Activated naive CD8-positive, alpha-beta T cell (primary cell): ENCODE measurements around the gene SAMD7.

Experiments used
- H3K27ac Mint-ChIP-seq: one replicate; pipeline ENCODE4 v1.8.0; 2021; ENCODE audit warnings: mixed read lengths
- H3K27me3 Mint-ChIP-seq: one replicate; pipeline ENCODE4 v1.8.0; 2021; ENCODE audit warnings: mixed read lengths
- H3K36me3 Mint-ChIP-seq: one replicate; pipeline ENCODE4 v1.8.0; 2021; ENCODE audit warnings: mixed read lengths
- H3K4me1 Mint-ChIP-seq: one replicate; pipeline ENCODE4 v1.8.0; 2021; ENCODE audit warnings: low read depth, mixed read lengths
- H3K4me3 Mint-ChIP-seq: one replicate; pipeline ENCODE4 v1.8.0; 2021; ENCODE audit warnings: mild to moderate bottlenecking, mixed read lengths
- H3K9me3 Mint-ChIP-seq: one replicate; pipeline ENCODE4 v1.8.0; 2021; ENCODE audit warnings: low read depth, mixed read lengths

SAMD7 gene

GRCh38 chr3:169939751-169940150, 28.4 kb downstream of the SAMD7 start:
- Mint-ChIP-seq H3K27me3 (peaks cover 4% of the 10 kb centered on the region), H3K4me1 (peaks cover 8% of the 10 kb centered on the region), H3K9me3 (no peaks in the 10 kb centered on the region), H3K4me3 (no peak overlapping the region), H3K27ac (no peak overlapping the region), H3K36me3 (no peaks in the 10 kb centered on the region)

DNA sequence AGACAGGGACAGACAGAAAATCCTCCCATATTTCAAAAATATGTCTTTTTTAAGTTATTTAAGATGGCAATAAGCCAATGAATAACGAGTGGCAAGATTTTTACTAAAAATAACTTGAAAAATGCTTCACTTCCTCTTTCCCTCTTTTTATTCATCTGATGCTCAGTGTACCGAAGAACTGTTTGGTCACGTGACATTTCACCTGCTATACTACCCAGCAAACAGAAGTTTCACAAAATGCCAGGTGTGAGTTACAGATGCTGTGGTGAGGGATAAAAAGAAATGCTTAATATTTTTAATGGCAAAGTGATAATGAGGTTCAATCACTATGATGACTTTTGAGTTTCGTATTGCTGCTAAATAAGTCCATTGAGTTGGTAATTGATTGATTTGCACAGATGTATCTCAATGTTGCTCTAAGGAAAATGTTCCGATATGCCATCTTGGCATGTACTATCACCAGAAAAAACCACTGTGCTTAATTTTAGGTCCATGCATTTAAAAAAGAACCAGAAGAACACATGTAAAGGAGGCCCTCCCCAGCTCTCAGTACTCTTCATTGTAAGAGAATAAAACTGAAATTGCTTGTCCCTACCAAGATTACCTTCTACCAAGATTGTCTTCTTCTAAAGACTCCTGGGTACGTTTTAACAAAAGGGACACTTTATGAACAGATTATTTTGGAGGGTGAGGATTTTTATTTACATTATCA, 29.3 kb downstream of the SAMD7 start:
- H3K36me3 Mint-ChIP-seq: peaks cover 2% of the 10 kb centered on the region
- peaks cover 2% of the 10 kb centered on the region for H3K27me3 Mint-ChIP-seq
- H3K4me3 Mint-ChIP-seq: no peak overlapping the region
- peaks cover 15% of the 10 kb centered on the region for H3K4me1 Mint-ChIP-seq
- H3K9me3 Mint-ChIP-seq: no peaks in the 10 kb centered on the region
- H3K27ac Mint-ChIP-seq: no peak overlapping the region

DNA sequence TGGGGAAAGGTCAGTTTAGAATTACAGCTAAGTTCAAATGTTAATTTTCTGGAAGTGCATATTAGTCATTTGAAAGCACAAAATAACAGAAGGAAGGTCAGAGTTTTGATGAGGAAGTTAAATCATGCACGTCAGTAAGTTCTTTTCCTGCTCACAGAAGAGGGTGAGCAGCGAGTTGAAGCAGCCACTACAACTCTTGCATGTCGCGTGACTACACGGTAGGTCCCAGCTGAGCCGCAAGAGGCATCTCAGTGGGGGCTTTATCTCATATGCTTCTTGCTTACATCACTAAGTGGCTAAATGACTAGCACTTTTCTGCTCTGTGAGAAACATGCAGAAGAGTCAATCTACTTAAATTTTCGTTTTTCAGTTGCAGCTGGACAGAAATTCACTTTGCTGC, 33.9 kb downstream of the SAMD7 start:
- Mint-ChIP-seq H3K4me3 (peak overlapping the region; percentile 61), H3K27me3 (peaks cover 2% of the 10 kb centered on the region), H3K36me3 (peaks cover 2% of the 10 kb centered on the region), H3K27ac (peak overlapping the region; percentile 80), H3K9me3 (no peaks in the 10 kb centered on the region), H3K4me1 (peaks cover 15% of the 10 kb centered on the region)

- H3K27ac Mint-ChIP-seq: no peak overlapping the region
- H3K4me3 Mint-ChIP-seq: no peak overlapping the region
- peaks cover 2% of the 10 kb centered on the region for H3K27me3 Mint-ChIP-seq
- peaks cover 8% of the 10 kb centered on the region for H3K4me1 Mint-ChIP-seq
- peaks cover 2% of the 10 kb centered on the region for H3K36me3 Mint-ChIP-seq
- no peaks in the 10 kb centered on the region for H3K9me3 Mint-ChIP-seq
Observed at GRCh38 chr3:169946336-169946735, 35.0 kb downstream of the SAMD7 start.

DNA sequence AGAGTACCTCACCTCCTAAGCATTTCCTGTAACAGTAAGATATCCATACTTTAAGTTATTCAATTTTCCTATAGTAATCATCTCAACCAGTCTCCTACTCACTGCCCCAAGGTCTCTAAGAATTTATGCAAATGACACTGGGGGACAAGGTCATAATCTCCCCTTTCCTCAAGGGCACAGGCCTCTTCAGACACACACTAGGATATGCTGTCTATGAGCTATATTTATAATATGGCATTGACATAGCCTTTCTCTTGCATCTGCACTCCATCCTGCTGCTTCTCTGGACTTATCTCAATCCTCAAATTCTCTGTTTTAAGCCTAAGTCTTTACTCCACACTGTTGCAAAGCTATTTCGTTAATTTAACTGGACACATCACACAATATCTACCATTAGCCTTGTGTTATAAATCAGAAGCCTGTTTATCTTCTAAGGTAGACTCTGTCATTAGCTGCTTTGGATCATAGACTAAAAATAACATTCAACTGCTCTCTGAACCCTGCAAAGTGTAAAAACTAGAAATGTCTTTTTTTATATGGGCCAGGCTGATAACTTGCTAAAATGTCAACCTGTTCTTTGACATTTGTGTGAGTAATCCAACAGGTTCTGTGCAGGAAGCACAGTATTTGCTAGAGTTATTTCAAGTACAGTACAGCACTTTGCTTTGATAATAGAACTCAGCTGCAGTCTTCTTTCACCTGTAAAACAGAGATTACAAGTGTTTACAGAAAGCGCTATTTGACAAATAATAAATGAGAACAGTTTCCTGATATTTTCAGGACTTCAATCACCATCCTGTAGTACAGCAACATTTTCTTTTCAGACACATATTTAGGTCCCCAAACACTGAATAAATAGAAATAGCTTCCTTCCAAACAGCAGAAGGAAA, 37.4 kb downstream of the SAMD7 start:
- no peak overlapping the region for H3K27ac Mint-ChIP-seq
- H3K4me1 Mint-ChIP-seq: peaks cover 8% of the 10 kb centered on the region
- no peak overlapping the region for H3K4me3 Mint-ChIP-seq
- H3K9me3 Mint-ChIP-seq: no peaks in the 10 kb centered on the region
- no peaks in the 10 kb centered on the region for H3K27me3 Mint-ChIP-seq
- H3K36me3 Mint-ChIP-seq: peaks cover 2% of the 10 kb centered on the region

DNA sequence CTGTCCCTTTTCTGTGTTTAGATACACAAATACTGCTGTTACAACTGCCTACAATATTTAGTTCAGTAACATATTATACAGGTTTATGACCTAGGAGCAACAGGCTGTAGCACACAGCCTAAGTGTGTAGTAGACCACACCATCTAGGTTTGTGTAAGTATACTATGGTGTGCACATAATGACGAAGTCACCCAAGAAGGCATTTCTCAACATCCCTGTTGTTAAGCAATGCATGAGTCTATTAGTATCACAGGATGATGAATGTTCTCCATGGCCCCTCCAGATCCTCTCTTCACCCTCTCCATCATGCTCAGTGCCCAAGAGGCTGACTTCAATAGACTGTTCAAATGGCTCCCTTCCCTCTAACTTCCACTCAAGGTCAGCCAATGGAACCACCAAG, 40.7 kb downstream of the SAMD7 start:
- Mint-ChIP-seq H3K36me3 (no peaks in the 10 kb centered on the region), H3K27ac (no peak overlapping the region), H3K4me3 (no peak overlapping the region), H3K27me3 (peaks cover 6% of the 10 kb centered on the region), H3K4me1 (no peaks in the 10 kb centered on the region), H3K9me3 (no peaks in the 10 kb centered on the region)

DNA sequence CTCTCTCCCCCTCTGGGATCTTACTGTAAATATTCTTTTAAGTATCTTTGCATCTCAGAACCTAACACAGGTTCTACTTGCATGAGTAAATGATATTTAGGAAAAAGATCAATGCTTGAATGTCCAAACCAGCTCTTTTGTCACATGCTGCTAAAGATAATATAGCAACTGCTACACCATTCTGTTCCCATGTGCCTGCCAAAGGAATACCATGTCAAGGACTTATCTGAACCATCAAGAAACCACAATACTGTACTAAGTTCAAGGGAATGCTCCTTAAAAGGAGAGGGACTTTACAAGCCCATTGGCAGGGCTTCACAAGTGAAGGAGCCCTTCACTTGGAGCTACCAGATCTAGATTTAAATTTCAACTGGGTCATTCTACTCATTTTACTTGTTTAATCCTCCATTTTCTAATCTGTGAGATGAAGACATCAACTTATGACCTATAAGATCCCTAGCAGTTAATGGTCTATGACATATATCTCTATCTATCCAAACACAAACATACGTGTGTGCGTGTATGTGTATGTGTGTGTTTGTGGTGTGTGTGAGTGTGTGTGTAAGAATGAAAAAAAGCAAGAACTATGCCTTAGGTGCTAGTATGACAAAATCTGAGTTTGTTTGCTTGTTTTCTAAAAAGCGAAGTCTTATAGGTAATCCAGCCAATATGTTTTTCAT, 42.2 kb downstream of the SAMD7 start:
- no peaks in the 10 kb centered on the region for H3K36me3 Mint-ChIP-seq
- H3K9me3 Mint-ChIP-seq: no peaks in the 10 kb centered on the region
- no peak overlapping the region for H3K4me3 Mint-ChIP-seq
- H3K27me3 Mint-ChIP-seq: peaks cover 6% of the 10 kb centered on the region
- no peaks in the 10 kb centered on the region for H3K4me1 Mint-ChIP-seq
- H3K27ac Mint-ChIP-seq: no peak overlapping the region

DNA sequence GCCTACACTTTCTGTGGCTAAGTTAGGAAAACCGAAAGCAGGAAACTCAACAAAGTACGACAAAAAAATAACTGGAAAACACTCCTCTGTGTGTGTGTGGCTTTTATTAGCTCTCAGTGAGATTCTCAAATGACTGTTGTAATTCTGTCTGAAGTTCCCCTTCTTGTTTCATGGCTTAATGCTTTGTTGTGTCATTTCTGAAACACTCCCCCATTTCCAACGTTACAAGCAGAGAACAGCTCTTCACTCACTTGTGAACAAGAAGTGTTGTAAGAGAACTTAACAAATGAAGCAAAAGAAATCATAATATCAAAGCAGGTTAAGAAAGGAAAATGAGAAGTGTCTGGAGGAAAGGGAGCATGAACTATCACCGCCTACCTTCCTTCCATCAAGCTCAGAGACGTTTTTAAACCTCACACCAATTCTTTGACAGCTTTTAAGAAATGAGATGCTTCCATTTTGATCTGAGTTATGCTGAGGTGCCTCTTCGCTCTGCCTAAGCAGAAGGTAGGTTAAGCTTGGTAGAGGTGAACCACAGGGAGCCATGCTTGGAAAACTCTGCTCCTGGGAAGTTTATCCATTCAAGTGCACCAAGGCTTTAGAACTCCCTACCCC, 42.9 kb downstream of the SAMD7 start:
- H3K36me3 Mint-ChIP-seq: no peaks in the 10 kb centered on the region
- H3K4me3 Mint-ChIP-seq: no peak overlapping the region
- H3K27ac Mint-ChIP-seq: no peak overlapping the region
- no peaks in the 10 kb centered on the region for H3K9me3 Mint-ChIP-seq
- H3K4me1 Mint-ChIP-seq: no peaks in the 10 kb centered on the region
- peaks cover 6% of the 10 kb centered on the region for H3K27me3 Mint-ChIP-seq

DNA sequence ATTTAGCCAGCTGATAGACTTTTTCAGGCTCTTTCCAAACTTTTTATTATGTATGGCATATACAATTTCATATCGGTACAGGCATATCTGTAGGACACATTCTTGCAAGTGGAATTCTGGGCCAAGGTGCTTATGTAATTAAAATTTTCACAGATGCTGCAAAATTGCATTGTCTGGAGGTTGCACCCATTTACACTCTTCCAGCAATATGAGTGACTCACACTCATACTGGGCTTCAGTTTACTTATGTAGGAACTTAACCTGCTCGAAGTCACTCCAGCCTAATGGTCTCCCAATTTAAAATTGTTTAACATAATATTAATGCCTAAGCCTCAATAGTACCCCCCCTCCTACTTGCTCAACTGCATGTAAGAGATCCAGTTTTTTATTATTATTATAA, 44.0 kb downstream of the SAMD7 start:
- H3K4me3 Mint-ChIP-seq: no peak overlapping the region
- H3K36me3 Mint-ChIP-seq: no peaks in the 10 kb centered on the region
- no peaks in the 10 kb centered on the region for H3K4me1 Mint-ChIP-seq
- no peaks in the 10 kb centered on the region for H3K9me3 Mint-ChIP-seq
- H3K27me3 Mint-ChIP-seq: peaks cover 6% of the 10 kb centered on the region
- H3K27ac Mint-ChIP-seq: no peak overlapping the region

DNA sequence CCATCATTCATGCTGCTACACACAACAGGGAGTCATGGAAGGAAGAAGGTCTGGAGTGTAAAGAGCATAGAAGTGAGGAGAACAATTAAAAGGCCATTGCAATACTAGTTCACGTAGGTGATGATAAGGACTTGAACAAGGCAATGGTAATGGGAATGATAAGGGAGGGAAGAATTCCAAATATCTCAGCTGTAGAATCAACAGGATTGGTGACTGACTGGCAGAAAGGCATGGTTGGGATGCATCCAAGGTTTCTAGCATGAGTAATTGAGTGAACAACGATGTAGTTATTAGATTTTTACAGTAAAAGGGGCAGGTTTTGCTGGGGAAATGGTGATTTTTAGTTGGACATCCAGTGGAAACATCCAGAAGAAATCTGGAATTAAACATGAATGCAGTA, 52.8 kb downstream of the SAMD7 start:
- no peaks in the 10 kb centered on the region for H3K9me3 Mint-ChIP-seq
- peak overlapping the region; percentile 47 for H3K27ac Mint-ChIP-seq
- peaks cover 2% of the 10 kb centered on the region for H3K36me3 Mint-ChIP-seq
- H3K4me1 Mint-ChIP-seq: peaks cover 40% of the 10 kb centered on the region
- no peak overlapping the region for H3K4me3 Mint-ChIP-seq
- H3K27me3 Mint-ChIP-seq: no peaks in the 10 kb centered on the region

- H3K9me3 Mint-ChIP-seq: no peaks in the 10 kb centered on the region
Observed at GRCh38 chr3:169965562-169966427, 54.4 kb downstream of the SAMD7 start.

DNA sequence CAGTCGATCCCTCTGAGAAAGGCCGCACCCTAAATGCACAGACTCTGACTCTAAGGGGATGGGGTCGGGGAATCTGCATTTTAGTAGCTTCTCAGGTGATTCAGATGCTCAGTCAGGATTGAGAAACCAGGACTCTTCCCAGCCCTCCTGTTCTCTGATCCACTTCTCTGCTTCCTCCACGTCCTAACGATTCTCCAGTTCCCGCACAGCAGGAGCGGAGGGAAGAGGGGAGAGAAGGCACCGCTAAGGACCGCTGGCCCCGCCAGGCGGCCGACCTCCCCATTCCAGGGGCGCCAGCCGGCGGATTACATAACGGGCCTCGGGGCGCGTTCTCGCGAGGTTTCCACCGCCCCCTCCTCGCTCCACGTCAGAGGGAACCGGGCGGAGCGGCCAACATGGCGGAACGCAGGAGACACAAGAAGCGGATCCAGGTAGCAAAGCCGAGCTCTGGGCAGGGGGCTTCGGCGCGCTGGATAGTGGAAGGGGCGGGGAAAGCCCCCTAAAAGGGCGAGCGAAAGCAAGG, 55.1 kb downstream of the SAMD7 start, which contains the start of gene SEC62:
SEC62 (plus strand) TSS at position 380 of the 523 bp plus-strand sequence; CDS start at position 396, 16 bp downstream.
- Mint-ChIP-seq H3K4me1 (peaks cover 59% of the 10 kb centered on the region), H3K9me3 (no peaks in the 10 kb centered on the region), H3K36me3 (no peaks in the 10 kb centered on the region), H3K27ac (peak within 1 kb of the TSS; percentile 97), H3K27me3 (no peaks in the 10 kb centered on the region), H3K4me3 (peak within 1 kb of the TSS; percentile 95)

More at GRCh38 chr3:169965562-169966427, 54.4 kb downstream of the SAMD7 start:
- H3K4me1 Mint-ChIP-seq: peaks cover 53% of the 10 kb centered on the region
- peak overlapping the region; percentile 95 for H3K4me3 Mint-ChIP-seq
- peaks cover 2% of the 10 kb centered on the region for H3K36me3 Mint-ChIP-seq
- H3K27ac Mint-ChIP-seq: peak overlapping the region; percentile 97
- no peaks in the 10 kb centered on the region for H3K27me3 Mint-ChIP-seq

DNA sequence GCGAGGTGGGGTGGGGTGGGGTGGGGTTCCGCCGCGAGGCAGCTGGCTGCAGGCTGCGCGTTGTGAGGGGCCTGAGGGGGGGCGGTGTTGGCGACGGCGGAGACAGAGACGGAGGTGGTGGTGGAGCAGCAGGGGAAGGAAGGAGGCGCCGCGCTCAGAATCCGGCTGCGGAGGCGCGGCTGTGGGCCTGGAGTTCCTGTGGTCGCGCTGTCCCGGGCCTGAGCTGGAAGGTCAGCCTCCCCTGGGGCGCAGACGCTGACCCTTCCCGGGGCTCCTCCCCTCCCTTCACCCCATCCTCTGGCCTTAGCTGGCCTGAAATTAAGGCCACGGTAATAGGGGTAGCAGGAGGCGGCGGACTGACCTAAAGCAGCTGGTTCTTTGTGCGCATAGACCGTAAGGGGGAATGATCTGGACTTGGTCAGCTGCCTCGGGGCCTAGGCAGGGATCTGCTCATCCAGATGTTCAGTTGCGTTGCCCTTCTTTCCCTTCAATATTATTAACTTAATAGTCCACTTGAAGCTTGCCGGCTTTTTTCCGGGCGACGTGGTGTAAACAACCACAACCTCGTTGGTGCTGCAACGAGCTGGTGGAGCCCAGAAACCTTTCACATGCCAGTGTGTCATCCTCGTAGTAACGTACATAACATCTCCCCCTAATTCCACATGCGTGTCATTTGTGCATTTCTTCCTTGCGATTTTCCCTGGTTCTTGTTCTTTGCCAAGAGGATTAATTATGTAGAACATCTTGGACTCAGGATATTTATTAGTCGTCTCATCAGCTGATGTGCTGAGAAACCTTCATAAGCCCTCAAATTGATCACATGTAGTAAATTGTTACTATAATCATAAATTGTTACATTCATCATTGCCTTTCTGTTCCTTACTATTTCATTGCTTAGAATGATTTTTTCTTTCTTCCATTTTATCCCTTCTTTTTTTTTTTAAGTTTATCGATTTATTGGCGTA, 55.9 kb downstream of the SAMD7 start:
- Mint-ChIP-seq H3K4me1 (peaks cover 66% of the 10 kb centered on the region), H3K27me3 (no peaks in the 10 kb centered on the region), H3K4me3 (peak overlapping the region; percentile 95), H3K27ac (peak overlapping the region; percentile 97), H3K36me3 (no peaks in the 10 kb centered on the region), H3K9me3 (no peaks in the 10 kb centered on the region)
